GM12874 (cell line): Measurements from ENCODE around the gene RALGAPA2.

Experiments used
- TF ChIP-seq, protein P1 (sequence below): IDR thresholded peaks from 2 replicates; pipeline ENCODE4 v1.5.1; 2011; ENCODE audit warnings: low read depth, mild to moderate bottlenecking, control low read depth, low read length, moderate library complexity; ENCODE audit not compliant: insufficient read depth

RALGAPA2 gene

DNA sequence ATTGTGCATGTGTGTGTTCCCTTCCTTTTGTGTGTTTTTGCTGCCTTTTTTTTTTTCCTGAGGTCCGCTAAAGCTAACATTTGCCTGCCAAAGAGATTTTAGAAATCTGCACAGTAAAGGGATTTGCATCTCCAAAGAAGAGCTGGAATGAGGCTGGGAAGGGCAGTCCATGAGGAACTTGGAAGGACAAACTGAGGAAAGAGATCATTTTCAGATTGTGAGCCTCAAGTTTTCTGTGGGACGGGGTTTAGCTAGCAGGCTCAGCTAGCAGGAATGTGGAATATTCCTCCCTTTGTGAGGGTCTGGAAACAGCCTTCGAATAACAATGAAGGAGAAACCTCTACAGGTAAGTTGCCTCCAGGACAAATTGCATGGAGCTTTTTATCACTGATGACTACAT lies 340.8 kb downstream of the RALGAPA2 start:
- TF ChIP-seq, protein P1, sequence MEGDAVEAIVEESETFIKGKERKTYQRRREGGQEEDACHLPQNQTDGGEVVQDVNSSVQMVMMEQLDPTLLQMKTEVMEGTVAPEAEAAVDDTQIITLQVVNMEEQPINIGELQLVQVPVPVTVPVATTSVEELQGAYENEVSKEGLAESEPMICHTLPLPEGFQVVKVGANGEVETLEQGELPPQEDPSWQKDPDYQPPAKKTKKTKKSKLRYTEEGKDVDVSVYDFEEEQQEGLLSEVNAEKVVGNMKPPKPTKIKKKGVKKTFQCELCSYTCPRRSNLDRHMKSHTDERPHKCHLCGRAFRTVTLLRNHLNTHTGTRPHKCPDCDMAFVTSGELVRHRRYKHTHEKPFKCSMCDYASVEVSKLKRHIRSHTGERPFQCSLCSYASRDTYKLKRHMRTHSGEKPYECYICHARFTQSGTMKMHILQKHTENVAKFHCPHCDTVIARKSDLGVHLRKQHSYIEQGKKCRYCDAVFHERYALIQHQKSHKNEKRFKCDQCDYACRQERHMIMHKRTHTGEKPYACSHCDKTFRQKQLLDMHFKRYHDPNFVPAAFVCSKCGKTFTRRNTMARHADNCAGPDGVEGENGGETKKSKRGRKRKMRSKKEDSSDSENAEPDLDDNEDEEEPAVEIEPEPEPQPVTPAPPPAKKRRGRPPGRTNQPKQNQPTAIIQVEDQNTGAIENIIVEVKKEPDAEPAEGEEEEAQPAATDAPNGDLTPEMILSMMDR = no peak

DNA sequence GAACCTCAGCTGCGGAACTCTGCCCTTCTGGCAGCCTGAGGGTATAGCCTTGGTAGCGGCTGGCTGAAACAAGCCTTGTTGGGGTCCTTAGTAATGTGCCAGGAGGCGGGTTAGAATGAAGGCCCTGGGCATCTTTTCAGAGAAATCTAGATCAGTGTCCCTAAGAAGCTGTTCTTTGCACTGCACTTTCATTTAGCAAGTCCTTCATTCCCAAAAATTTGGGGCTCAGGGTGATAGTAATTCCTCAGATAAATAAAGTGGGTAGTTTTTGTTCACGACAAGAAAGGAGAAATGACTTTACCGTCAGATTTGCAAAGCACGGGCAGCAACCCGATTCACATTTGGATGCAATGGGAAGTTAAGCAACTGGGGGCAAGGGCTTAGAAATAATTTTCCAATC lies 341.4 kb downstream of the RALGAPA2 start:
- TF ChIP-seq, protein P1 = no peak

DNA sequence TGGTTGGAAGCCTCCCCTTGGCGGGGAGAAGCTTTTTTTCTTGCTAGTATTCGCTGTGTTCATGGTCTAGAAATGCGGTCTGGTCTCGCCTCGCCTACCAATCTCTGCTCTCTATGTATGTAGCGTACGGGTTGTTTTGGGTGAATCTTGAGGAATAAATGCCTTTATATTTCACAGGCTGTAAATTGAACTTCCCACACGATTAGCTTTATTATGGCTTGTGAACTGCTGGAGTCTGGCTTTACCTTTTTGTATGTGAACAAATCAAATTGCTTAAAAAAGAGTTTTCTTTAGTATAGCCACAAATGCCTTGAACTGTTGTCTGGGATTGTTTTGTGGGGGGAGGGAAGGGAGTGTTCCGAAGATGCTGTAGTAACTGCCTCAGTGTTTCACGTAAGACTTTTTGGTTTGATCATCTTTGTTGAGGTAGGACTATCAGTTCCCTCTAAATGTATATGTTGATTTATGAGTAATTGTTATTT lies 342.3 kb downstream of the RALGAPA2 start:
- TF ChIP-seq, protein P1 = no peak

DNA sequence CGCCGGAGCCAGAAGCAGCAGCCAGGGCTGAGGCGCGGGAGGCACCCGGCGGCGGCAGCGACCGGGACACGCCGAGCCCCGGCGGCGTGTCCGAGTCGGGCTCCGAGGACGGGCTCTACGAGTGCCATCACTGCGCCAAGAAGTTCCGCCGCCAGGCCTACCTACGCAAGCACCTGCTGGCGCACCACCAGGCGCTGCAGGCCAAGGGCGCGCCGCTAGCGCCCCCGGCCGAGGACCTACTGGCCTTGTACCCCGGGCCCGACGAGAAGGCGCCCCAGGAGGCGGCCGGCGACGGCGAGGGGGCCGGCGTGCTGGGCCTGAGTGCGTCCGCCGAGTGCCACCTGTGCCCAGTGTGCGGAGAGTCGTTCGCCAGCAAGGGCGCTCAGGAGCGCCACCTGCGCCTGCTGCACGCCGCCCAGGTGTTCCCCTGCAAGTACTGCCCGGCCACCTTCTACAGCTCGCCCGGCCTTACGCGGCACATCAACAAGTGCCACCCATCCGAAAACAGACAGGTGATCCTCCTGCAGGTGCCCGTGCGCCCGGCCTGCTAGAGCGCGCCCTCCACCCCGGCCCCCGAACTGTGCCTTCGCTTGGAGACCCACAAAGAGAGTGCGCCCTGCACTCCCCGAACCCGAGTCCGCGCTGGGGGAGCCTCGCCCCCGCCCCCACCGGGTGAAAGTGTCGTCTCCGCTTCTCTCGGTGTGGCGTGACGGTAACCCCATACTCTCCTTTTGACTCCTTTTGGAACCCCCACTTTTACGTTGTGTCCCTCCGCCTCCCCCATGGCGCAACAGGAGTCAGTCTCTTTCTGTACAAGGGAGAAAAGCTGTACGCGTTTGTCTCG lies 343.0 kb downstream of the RALGAPA2 start:
- TF ChIP-seq, protein P1 = peak; percentile 40

DNA sequence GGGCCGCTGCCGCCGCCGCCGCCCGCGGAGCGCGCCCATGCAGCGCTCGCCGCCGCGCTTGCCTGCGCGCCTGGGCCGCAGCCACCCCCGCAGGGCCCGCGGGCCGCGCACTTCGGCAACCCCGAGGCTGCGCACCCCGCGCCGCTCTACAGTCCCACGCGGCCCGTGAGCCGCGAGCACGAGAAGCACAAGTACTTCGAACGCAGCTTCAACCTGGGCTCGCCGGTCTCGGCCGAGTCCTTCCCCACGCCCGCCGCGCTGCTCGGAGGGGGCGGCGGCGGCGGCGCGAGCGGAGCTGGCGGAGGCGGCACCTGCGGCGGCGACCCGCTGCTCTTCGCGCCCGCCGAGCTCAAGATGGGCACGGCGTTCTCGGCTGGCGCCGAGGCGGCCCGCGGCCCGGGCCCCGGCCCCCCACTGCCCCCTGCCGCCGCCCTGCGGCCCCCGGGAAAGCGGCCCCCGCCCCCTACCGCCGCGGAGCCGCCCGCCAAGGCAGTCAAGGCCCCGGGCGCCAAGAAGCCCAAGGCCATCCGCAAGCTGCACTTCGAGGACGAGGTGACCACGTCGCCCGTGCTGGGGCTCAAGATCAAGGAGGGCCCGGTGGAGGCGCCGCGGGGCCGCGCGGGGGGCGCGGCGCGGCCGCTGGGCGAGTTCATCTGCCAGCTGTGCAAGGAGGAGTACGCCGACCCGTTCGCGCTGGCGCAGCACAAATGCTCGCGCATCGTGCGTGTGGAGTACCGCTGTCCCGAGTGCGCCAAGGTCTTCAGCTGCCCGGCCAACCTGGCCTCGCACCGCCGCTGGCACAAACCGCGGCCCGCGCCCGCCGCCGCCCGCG lies 343.8 kb downstream of the RALGAPA2 start:
- TF ChIP-seq, protein P1 = no peak

DNA sequence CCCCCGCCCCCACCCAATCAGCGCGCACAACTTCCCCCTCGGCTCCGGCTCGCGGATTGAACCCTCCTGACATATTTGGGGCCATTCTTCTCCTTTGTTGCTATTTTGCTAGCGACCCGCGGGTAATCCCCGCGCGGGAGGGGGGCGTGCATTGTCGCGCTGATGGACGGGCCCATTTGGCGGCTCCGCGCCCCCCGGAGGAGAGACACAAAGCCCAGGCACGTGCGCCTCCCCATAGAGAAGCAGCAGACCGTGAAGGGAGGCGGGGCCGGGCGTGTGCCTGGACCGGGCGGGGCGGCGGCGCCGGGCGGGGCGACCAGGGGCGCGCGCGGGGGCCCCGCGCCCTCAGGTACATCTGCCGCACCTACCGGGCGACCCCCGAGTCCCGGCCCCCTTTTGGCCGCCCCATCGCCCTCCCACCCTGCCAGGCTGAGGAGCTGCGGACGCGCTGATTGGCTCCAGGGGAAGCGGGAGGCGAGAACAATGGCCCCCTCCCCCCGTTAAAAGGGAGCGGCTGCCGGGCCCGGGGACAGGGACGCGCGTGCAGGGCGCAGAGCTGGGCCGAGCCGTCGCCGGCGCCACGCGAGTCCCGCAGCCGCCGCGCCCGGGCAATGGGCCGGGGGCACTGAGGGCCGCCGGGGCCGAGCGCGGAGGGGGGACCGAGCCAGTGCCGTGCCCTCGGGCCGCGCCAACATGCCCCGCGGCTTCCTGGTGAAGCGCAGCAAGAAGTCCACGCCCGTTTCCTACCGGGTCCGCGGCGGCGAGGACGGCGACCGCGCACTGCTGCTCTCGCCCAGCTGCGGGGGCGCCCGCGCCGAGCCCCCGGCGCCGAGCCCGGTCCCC lies 344.6 kb downstream of the RALGAPA2 start, which contains the start of gene INSM1:
TSS of gene INSM1 (plus strand) at position 530 of the 843 bp plus-strand sequence. CDS start at position 694, 164 bp downstream.
- TF ChIP-seq, protein P1 = no peak
